ENCODE data around the gene ZC3HAV1L. TPM values are rescaled to one million over a fixed set of nuclear protein-coding genes. Genes with fewer than 3 reads are reported as not detected.

ZC3HAV1L gene
- total and polyA plus RNA-seq, 2 of the 8 experiments (the other 6 are each of a cell fraction or from before 2014, with no cell fraction given), result 5.2 to 7.0 TPM

- H3K23ac ChIP-seq (ENCODE audit: insufficient read length), result no peak overlapping the region
- ChIA-PET CTCF (ENCODE audit: partially characterized antibody) (interaction anchor here (2.4 to 3.2 kb wide), 2 partner anchors 11 to 179 kb away, joined by 9 to 18 read pairs; no protein-coding TSS in a partner anchor), POLR2A (ENCODE audit: partially characterized antibody) (no interaction called here)
- no peaks in the 10 kb centered on the region for H3K23me2 ChIP-seq (ENCODE audit: low read depth, low read length)
- H3K79me1 ChIP-seq (ENCODE audit: low read depth, low read length), result no peaks in the 10 kb centered on the region; the same call in 1 of the 2 replicates
- no peak overlapping the region for H4K91ac ChIP-seq (replicated peaks; ENCODE audit: insufficient read length, low read length)
- H2BK12ac ChIP-seq (ENCODE audit: low read depth, low read length), result no peak overlapping the region
- TF ChIP-seq SUZ12 (IDR thresholded peaks at IDR 0.05; ENCODE audit: low read length) (no peak), SIN3A (conservative IDR thresholded peaks at IDR 0.05 in 1 of 2, IDR thresholded peaks at IDR 0.05 in 1 of 2; ENCODE audit: low read depth in 1 of 2, low read length in 2 of 2) (no peak), ASH2L (IDR thresholded peaks at IDR 0.05; ENCODE audit: low read length) (no peak), HDAC2 (IDR thresholded peaks at IDR 0.05; ENCODE audit: borderline replicate concordance in 1 of 2, low read depth in 2 of 2, low read length in 2 of 2) (no peak), MAFK (IDR thresholded peaks at IDR 0.05; ENCODE audit: low read depth, low read length) (no peak), YY1 (IDR thresholded peaks at IDR 0.05; ENCODE audit: low read depth, low read length) (no peak)
- no peak overlapping the region for H3K9ac ChIP-seq (replicated peaks in 1 of 4; ENCODE audit: extremely low read depth in 1 of 4, low read depth in 3 of 4, low read length in 3 of 4)
- H3K18ac ChIP-seq (ENCODE audit: extremely low read depth, low read length), result no peak overlapping the region
- H2BK20ac ChIP-seq (ENCODE audit: low read length), result no peak overlapping the region
- H3K36me3 ChIP-seq (ENCODE audit: control insufficient read depth in 2 of 4, insufficient read depth in 4 of 4, low read length in 3 of 4), result peaks cover 5 to 34% (median 20%) of the 10 kb centered on the region in 4 experiments; a peak in 6 of 8 replicates
- no peak overlapping the region for H2AK5ac ChIP-seq (ENCODE audit: low read depth, low read length)
- H2BK15ac ChIP-seq (ENCODE audit: low read length), result no peak overlapping the region
- H3K56ac ChIP-seq (replicated peaks; ENCODE audit: insufficient read length, low read depth, low read length), result no peak overlapping the region
- no peak overlapping the region for H2AFZ ChIP-seq (ENCODE audit: low read length)
- H3K79me2 ChIP-seq (ENCODE audit: control insufficient read depth in 1 of 2, insufficient read depth in 2 of 2, low read length in 2 of 2), result no peaks in the 10 kb centered on the region
- H4K8ac ChIP-seq (ENCODE audit: extremely low read depth, insufficient read depth, low read length), result no peak overlapping the region
- H3K9me3 ChIP-seq (ENCODE audit: insufficient read depth in 2 of 2, low read depth in 1 of 2, low read length in 1 of 2), result no peaks in the 10 kb centered on the region
- no peak overlapping the region for H3K4me2 ChIP-seq (ENCODE audit: insufficient read depth in 1 of 2, low read depth in 2 of 2, low read length in 2 of 2)
- no peak overlapping the region for H3K14ac ChIP-seq (ENCODE audit: insufficient read length)
- 94% methylated on average over 11 of the region's 11 CpGs; no CpG with 5 or more reads in 1 of the 2 experiments for WGBS, 2 experiments (ENCODE audit: extremely low coverage in 1 of 2, insufficient coverage in 1 of 2, insufficient read length in 1 of 2, insufficient replicate concordance in 2 of 2, low coverage in 1 of 2, low lambda C conversion rate in 2 of 2, missing lambda C conversion rate in 1 of 2)
- no peak overlapping the region for H2BK120ac ChIP-seq (replicated peaks; ENCODE audit: low read depth, low read length)
- no peak overlapping the region for H3K4ac ChIP-seq (replicated peaks; ENCODE audit: insufficient read length, low read depth, low read length)
- H2BK5ac ChIP-seq (ENCODE audit: low read depth, low read length), result no peak overlapping the region
- H3K4me1 ChIP-seq (replicated peaks in 1 of 4; ENCODE audit: control insufficient read depth in 3 of 4, insufficient read depth in 4 of 4, low read length in 3 of 4), result no peaks in the 10 kb centered on the region
- FAIRE-seq (no peak), DNase-seq (ENCODE audit: low read depth in 1 of 2, low spot score in 2 of 2) (no peak)
- H4K5ac ChIP-seq (ENCODE audit: insufficient read length, low read depth, low read length), result no peak overlapping the region
- H3K27ac ChIP-seq (ENCODE audit: low read depth, low read length), result no peak overlapping the region
- no peak overlapping the region for H3K4me3 ChIP-seq (ENCODE audit: extremely low read depth in 1 of 4, insufficient read depth in 2 of 4, low read depth in 3 of 4, low read length in 4 of 4)
- peaks cover 0 to 2% of the 10 kb centered on the region in 2 experiments for H4K20me1 ChIP-seq (replicated peaks in 1 of 2; ENCODE audit: control insufficient read depth in 1 of 2, insufficient read depth in 2 of 2, low read length in 2 of 2)
- peaks cover 0 to 2% (median 0%) of the 10 kb centered on the region in 4 experiments; a peak in 1 of 7 replicates for H3K27me3 ChIP-seq (replicated peaks in 1 of 4; ENCODE audit: control insufficient read depth in 3 of 4, extremely low read depth in 1 of 4, insufficient read depth in 3 of 4, low read length in 3 of 4)
Observed at GRCh38 chr7:139065323-139065722, 29.5 kb upstream of the ZC3HAV1L start.
